GM19397 (cell line): ENCODE results near the gene ASB3.
"Not testable (repeated sequence)": the region's sequence is repeated elsewhere in the genome, so short reads cannot be mapped to it uniquely, and the experiment has no call there.

Source experiments
- ATAC-seq: cut with Tn5 transposase; IDR thresholded peaks from one replicate; pipeline ENCODE4 v1.9.1; 2021; ENCODE audit warnings: mild to moderate bottlenecking, moderate library complexity; ENCODE audit not compliant: unreplicated experiment

Gene ASB3

GRCh38 chr2:53658474-53658873 lies 128.3 kb downstream of the ASB3 start:
- ATAC-seq = not testable (repeated sequence)

GRCh38 chr2:53655256-53655655 lies 131.5 kb downstream of the ASB3 start:
- ATAC-seq = no peak

GRCh38 chr2:53654396-53654795 lies 132.4 kb downstream of the ASB3 start:
- ATAC-seq = no peak

- ATAC-seq = no peak
Measured at GRCh38 chr2:53652131-53652530, 134.6 kb downstream of the ASB3 start.

- no peak for ATAC-seq
Measured at GRCh38 chr2:53646788-53647187, 140.0 kb downstream of the ASB3 start.

- ATAC-seq = no peak
Measured at GRCh38 chr2:53641290-53641689, 145.5 kb downstream of the ASB3 start.

GRCh38 chr2:53640466-53640865 lies 146.3 kb downstream of the ASB3 start:
- no peak for ATAC-seq

- ATAC-seq = no peak
Measured at GRCh38 chr2:53636596-53636995, 150.2 kb downstream of the ASB3 start.

- ATAC-seq = no peak
Measured at GRCh38 chr2:53636109-53636508, 150.6 kb downstream of the ASB3 start.

GRCh38 chr2:53635694-53636093 lies 151.1 kb downstream of the ASB3 start:
- no peak for ATAC-seq

- ATAC-seq = no peak
Measured at GRCh38 chr2:53633441-53633840, 153.3 kb downstream of the ASB3 start.

GRCh38 chr2:53632714-53633113 lies 154.0 kb downstream of the ASB3 start:
- ATAC-seq = no peak

GRCh38 chr2:53632126-53632460 lies 154.7 kb downstream of the ASB3 start:
- ATAC-seq = no peak

GRCh38 chr2:53631313-53632125 lies 155.2 kb downstream of the ASB3 start:
- ATAC-seq = no peak

- ATAC-seq = no peak
Measured at GRCh38 chr2:53630026-53630606, 156.6 kb downstream of the ASB3 start.

- ATAC-seq = no peak
Measured at GRCh38 chr2:53629501-53629900, 157.3 kb downstream of the ASB3 start.

- no peak for ATAC-seq
Measured at GRCh38 chr2:53629001-53629400, 157.8 kb downstream of the ASB3 start.

- ATAC-seq = no peak
Measured at GRCh38 chr2:53622141-53622540, 164.6 kb downstream of the ASB3 start.

GRCh38 chr2:53620981-53621380 lies 165.8 kb downstream of the ASB3 start:
- ATAC-seq = no peak
